ENCODE measurements around the gene CX3CR1. TPM values are rescaled to one million over a fixed set of nuclear protein-coding genes. Genes with fewer than 3 reads are reported as not detected.
"Not testable (repeated sequence)": the region's sequence is repeated elsewhere in the genome, so short reads cannot be mapped to it uniquely, and the experiment has no call there.

CX3CR1 gene
- polyA plus RNA-seq, 4 donors = 1.4 to 6.0 (median 5.1) TPM

- no peak for DNase-seq (ENCODE audit: low read depth in 4 of 4, low spot score in 3 of 4)
These were observed 11.3 kb downstream of the CX3CR1 start for GRCh38 chr3:39268549-39268900.

GRCh38 chr3:39267631-39268548 is 11.9 kb downstream of the CX3CR1 start:
- no peak for DNase-seq (ENCODE audit: low read depth in 4 of 4, low spot score in 3 of 4)

DNA sequence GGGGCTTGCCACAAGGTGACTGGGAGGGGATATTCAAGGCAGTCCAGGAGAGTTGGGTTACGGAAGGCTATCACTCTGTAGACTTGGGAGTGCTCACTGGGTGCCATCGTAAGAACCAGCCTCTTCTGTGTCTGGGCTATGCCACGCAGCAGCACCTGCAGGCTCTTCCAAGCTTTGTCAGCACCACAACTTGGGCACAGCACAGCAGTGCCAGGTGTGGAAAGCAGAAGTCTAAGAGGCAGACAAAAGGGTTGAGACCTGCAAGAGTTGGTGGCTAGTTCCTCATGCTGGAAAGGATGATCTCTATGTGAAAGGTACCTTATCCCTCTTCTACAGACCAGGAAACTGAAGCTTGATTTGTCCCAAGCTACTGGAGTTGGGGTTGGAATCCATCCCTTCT is 15.8 kb downstream of the CX3CR1 start:
- no peak for DNase-seq (ENCODE audit: low read depth in 4 of 4, low spot score in 3 of 4)

DNA sequence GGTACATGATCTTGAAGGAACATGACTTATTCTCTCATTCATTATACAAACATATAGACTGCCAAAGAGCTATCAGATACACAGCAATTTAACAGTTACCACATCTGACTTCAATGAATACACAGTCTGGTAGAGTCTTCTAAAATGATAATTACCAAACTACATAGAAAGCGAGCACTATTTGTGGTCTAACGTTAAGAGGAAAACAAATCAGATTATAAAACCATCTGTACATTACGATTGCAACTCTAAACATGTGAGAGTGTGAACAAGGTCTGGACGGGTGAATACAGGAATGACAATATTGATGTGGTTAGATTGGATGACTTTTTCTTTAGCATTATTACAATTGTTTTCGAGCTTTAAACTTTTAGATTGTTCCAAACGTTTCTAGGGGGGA is 16.3 kb downstream of the CX3CR1 start:
- no peak for DNase-seq (ENCODE audit: low read depth in 4 of 4, low spot score in 3 of 4)

DNA sequence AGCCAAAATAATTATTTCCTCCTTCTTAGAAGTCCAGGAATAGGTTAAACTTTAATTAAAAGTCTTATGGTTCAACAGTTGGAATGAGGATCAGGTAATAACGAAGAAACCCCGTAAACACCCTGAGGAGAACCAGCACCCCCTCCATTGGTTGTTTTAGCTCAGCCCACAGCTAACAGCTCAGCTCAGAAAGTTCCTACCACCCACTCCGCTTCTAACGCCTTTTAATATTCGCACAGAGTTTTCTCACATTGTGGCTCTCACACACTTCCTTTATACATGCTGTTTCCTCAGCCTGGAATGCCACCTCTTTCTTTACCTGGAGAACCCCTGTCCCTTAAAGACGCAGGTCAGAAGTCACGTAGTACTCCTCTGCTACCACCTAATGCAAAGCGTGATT is 17.0 kb downstream of the CX3CR1 start:
- no peak for DNase-seq (ENCODE audit: low read depth in 4 of 4, low spot score in 3 of 4)

DNA sequence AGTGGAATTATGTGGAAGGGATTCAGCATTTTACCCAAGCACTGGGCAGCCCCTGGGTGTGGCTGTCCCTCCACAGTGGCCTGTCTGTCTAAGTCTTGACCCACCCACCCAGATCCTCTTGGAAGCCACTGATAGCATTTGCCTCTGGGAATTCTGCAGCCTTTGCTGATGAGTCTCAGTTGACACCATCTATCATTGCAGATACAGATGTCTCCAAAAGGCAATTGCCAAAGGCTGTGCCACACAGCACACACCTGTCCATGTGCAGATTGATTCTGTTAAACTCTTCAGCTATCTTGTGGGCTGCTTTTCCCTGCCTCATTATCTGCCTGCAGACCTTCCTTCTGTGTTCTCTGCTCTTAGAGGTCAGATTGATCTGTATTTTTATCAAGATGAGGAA is 18.1 kb downstream of the CX3CR1 start:
- no peak for DNase-seq (ENCODE audit: low read depth in 4 of 4, low spot score in 3 of 4)

- DNase-seq (ENCODE audit: low read depth in 4 of 4, low spot score in 3 of 4) = peak in 3 of 4 donors; percentile 4 to 13 (median 8)
These were observed 18.9 kb downstream of the CX3CR1 start for GRCh38 chr3:39260957-39261356.

- DNase-seq (ENCODE audit: low read depth in 4 of 4, low spot score in 3 of 4) = no peak
These were observed 19.5 kb downstream of the CX3CR1 start for GRCh38 chr3:39260318-39260717.

GRCh38 chr3:39255503-39256325 is 24.1 kb downstream of the CX3CR1 start:
- no peak for DNase-seq (ENCODE audit: low read depth in 4 of 4, low spot score in 3 of 4)

DNA sequence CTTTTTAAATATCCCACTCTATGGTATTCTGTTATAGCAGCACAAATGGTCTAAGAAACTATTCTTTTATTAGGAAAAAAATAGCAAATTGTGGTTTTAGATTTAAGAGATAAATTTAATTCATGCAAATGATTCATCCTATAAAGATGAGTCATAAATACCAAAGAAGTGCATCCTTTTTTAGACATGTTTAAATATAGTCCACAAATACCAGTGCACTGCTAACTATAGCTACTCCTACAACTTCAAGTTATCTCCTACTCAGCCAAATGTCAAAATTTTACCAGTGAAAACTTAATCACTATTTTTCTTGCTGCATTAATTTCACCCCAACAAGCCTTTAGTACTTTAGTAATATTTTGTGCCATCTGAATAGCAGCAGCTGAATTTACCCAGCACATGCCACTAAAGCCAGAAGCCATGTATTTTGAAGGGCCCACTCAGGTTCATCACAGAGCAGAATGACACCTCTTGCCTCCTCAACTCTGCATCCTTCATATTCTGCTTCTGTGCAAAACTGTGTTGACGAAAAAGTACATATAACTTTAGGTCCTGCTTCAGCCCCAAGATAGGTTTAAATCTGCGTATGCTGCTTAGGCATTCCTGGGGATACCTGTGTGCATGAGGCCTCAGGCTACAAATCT is 24.9 kb downstream of the CX3CR1 start:
- no peak for DNase-seq (ENCODE audit: low read depth in 4 of 4, low spot score in 3 of 4)

GRCh38 chr3:39251576-39251975 is 28.3 kb downstream of the CX3CR1 start:
- DNase-seq (ENCODE audit: low read depth in 4 of 4, low spot score in 3 of 4) = no peak

- no peak for DNase-seq (ENCODE audit: low read depth in 4 of 4, low spot score in 3 of 4)
These were observed 29.6 kb downstream of the CX3CR1 start for GRCh38 chr3:39250116-39250747.

- no peak for DNase-seq (ENCODE audit: low read depth in 4 of 4, low spot score in 3 of 4)
These were observed 30.3 kb downstream of the CX3CR1 start for GRCh38 chr3:39249453-39250115.

DNA sequence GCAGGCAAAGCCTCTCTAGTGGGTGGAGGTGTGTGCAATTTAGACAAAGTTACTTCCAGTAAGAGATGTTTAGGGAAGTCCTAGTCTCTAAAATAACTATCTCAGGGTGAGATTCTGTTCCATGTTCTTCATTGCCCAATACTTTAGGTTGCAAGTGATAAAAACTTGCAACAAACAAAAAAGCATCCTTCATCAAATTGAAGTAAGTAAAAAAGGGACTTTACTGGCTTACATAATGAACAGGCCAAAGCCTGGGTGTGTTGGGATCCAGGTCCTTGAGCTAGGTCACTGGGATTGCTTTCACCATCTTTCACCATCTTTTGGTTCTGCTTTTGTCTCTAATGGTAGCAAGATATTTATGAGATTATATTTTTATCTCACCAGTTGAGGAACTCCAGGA is 38.3 kb downstream of the CX3CR1 start:
- no peak for DNase-seq (ENCODE audit: low read depth in 4 of 4, low spot score in 3 of 4)

GRCh38 chr3:39237027-39237426 is 42.8 kb downstream of the CX3CR1 start:
- no peak for DNase-seq (ENCODE audit: low read depth in 4 of 4, low spot score in 3 of 4)

DNA sequence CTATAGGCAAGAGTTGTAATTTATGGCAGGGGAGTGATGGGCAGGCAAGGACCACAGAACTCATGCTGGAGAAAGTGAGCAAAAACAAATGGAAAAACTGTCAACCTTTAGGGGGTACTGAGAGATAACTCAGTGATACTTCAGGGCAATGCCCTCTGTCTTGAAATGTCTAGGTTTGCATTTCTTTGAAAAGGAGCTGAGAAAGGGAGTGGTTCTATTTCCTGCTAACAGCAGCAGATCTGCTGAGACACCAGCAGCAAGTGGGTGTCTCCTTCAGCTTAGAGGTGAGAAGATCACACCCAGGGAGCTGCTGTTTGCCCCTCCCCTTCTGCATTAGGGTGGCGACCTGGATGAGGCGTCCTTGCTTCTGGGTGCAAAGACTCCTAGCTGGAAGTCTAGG is 45.2 kb downstream of the CX3CR1 start:
- DNase-seq (ENCODE audit: low read depth in 4 of 4, low spot score in 3 of 4) = no peak

DNA sequence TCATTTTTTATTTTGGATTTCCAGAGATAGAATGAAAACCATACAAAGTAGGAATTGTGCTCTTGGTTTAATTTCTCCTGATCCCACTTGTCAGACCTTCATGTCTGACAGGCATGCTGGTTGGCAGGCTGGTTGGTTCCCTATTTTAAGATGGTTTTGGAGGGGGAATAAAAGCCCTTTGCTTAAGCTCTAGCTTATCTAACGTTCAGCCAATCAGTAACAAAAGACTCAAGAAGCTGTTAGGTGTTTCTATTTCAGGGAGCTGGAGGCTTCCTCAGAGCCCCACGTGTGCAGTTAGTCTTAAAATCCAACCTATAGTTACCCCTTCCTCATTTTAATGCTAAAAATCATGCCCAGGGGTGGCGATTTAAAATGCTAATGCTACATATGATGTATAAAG is 47.0 kb downstream of the CX3CR1 start:
- no peak for DNase-seq (ENCODE audit: low read depth in 4 of 4, low spot score in 3 of 4)

GRCh38 chr3:39230453-39230852 is 49.4 kb downstream of the CX3CR1 start:
- no peak for DNase-seq (ENCODE audit: low read depth in 4 of 4, low spot score in 3 of 4)

- DNase-seq (ENCODE audit: low read depth in 4 of 4, low spot score in 3 of 4) = no peak
These were observed 51.3 kb downstream of the CX3CR1 start for GRCh38 chr3:39228496-39228895.

DNA sequence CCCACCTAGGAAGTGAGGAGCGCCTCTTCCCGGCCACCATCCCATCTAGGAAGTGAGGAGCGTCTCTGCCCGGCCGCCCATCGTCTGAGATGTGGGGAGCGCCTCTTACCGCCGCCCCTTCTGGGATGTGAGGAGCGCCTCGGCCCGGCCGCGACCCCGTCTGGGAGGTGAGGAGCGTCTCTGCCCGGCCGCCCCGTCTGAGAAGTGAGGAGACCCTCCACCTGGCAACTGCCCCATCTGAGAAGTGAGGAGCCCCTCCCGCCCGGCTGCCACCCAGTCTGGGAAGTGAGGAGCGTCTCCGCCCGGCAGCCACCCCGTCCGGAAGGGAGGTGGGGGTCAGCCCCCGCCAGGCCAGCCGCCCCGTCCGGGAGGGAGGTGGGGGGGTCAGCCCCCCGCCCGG is 52.2 kb downstream of the CX3CR1 start:
- not testable (repeated sequence) for DNase-seq (ENCODE audit: low read depth in 4 of 4, low spot score in 3 of 4)
